ENCODE measurements around the gene RAX2. TPM values are rescaled to one million over a fixed set of nuclear protein-coding genes. Genes with fewer than 3 reads are reported as not detected.

The RAX2 gene
- total RNA-seq, 4 donors from 2014 or later, result not detected

GRCh38 chr19:3785938-3786824 is 14.2 kb upstream of the RAX2 start, which contains the start of gene MATK:
MATK (minus strand) TSS chr19:3786381; CDS start chr19:3785135, 1,246 bp downstream.
- TF ChIP-seq CTCF (IDR thresholded peaks at IDR 0.05; ENCODE audit: low read depth), result no peak

- TF ChIP-seq CTCF (IDR thresholded peaks at IDR 0.05; ENCODE audit: low read depth), result no peak
Measured at GRCh38 chr19:3785451-3785937, 13.5 kb upstream of the RAX2 start.

- no peak for TF ChIP-seq CTCF (IDR thresholded peaks at IDR 0.05; ENCODE audit: low read depth)
Measured at GRCh38 chr19:3784607-3785450, 12.8 kb upstream of the RAX2 start.

GRCh38 chr19:3783660-3784584 is 11.9 kb upstream of the RAX2 start:
- TF ChIP-seq CTCF (IDR thresholded peaks at IDR 0.05; ENCODE audit: low read depth), result no peak

GRCh38 chr19:3782903-3783302 is 10.9 kb upstream of the RAX2 start:
- TF ChIP-seq CTCF (IDR thresholded peaks at IDR 0.05; ENCODE audit: low read depth), result no peak

GRCh38 chr19:3782330-3782729 is 10.3 kb upstream of the RAX2 start:
- no peak for TF ChIP-seq CTCF (IDR thresholded peaks at IDR 0.05; ENCODE audit: low read depth)
